ENCODE results near the gene HOXA1.

The HOXA1 gene

DNA sequence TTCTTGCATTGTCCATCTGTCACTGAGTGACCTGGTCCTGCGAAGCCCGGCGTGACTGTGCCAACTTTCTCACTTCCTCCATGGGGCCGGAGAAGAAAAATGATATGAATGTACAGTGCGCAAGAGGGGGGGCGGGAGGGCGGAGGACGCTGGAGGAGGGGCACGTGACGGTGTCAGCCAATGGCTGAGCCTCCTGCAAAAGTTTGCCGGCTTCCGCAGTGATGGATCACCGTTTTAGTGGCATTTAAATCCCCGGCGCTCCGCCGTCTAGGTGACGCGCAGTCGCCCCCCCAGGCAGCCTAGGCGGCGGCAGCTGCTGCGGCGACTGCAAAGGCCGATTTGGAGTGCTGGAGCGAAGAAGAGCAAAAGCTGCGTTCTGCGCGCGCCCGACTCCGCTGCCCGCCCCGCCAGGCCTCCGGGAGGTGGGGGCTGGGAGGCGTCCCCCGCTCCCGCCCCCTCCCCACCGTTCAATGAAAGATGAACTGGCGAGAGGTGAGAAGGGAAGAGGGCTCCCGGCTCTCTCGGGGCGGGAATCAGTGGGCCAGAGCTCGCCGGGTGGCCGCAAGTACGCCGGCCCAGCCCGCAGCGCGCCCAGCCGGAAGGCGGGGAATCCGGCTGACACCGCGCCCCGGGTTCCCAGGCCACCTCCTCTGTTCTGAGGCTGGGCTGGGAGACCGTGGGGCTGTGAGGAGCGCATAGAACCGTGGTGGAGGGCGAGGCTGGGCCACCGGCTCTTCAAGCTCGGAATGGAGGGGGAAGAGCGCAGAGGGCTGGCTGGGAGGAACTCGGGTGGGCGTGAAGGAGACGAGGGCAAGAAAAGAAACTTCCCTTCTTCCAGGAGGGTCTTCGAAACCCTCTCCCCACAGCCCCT is at the start of gene HOXA1:
HOXA1 (minus strand) TSS at position 104 of the 871 bp plus-strand sequence; CDS start at position 16, 88 bp downstream.
- H3K27ac ChIP-seq = peak within 1 kb of the TSS; percentile 95
- DNase-seq (ENCODE audit: low read depth, low spot score) = peak; percentile 74

DNA sequence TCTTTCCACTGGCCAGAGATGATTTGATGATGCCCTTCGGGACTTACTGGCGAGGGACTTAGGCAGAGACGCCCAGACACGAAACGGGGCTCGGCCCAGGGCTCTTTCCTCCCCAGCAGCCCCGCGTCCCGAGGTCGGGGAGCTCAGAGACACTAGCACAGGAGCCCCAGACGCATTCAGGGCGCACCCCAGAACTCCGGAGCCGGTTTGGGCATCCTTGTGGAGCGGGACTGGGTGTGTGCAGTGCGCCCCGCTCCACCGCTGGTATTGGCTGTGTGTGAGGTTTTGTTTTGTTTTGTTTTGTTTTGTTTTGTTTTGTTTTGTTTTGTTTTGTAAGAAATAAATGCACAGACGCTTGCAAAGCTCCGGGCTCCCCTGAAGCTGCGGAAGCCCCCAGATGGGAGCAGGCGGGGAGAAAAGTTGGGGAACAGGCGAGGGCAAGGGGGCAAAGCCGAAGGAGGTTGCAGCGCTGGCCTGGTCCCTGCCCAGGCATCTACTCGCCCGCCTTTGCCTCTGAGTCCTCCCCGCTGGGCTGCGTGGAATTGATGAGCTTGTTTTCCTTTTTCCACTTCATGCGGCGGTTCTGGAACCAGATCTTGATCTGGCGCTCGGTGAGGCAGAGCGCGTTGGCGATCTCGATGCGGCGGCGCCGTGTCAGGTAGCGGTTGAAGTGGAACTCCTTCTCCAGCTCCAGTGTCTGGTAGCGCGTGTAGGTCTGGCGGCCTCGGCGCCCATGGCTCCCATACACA is 49.5 kb upstream of the HOXA1 start:
- DNase-seq (ENCODE audit: low read depth, low spot score) = no peak

DNA sequence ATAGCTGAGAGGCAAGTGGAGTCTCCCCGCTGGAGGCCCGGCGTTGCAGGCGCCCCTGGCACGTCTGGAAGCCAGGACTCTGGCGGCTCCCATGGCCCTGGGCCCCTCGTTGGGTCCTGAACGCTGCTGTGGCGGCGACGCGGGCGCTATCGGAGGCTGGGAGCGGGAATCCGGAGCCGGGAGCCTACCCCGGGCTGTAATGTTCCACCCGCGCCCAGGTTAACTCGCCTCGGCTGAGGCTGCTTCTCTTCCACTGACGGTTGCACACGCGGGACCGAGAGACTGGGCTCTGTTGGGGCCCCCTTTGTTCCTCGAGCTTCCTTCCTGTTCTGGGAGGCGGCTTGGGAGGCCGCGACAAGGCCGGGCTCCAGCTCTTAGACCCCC is 49.0 kb upstream of the HOXA1 start:
- H3K27ac ChIP-seq = peak overlapping the region; percentile 33
- no peak for DNase-seq (ENCODE audit: low read depth, low spot score)

More for the DNA sequence above, 49.5 kb upstream of the HOXA1 start:
- H3K27ac ChIP-seq = peak overlapping the region; percentile 33

DNA sequence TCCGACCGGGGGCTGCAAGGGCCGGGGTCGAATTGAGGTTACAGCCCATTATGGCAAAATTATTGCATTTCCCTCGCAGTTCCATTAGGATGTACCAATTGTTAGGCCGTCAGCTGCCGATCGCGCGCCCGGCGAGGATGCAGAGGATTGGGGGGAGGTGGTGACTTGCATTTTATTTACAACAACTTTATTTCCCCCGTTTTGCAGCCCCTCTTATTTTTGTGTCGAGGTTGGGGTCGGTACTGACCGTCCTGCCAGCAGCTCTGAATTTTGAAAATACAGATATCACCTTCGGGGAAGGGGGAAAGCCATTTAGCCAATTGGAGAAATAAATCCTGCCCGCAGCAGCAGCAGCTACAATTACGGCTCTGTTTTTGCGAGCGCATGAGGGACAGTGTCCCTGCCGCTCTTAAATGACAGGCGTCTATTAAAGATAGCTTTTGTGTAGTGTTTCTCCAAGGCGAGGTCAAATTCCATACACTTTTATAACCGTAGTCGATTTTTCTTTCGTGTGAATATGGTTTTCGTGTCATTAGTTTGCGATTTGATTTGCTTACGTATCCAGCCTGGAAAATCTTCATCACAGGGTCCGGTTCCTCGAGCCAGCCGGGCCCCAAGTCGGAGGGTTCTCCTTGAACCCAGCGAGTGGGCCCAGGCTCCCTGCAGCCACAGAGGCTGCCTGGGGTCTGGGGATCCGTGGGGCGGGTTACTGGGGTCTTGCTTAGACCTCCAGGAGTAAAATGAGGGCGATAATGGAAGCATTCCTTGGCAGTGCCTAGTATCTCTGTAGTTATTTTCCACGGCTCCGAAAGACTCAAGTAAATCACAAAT is 48.4 kb upstream of the HOXA1 start:
- DNase-seq (ENCODE audit: low read depth, low spot score) = no peak
- H3K27ac ChIP-seq = peak overlapping the region; percentile 33

DNA sequence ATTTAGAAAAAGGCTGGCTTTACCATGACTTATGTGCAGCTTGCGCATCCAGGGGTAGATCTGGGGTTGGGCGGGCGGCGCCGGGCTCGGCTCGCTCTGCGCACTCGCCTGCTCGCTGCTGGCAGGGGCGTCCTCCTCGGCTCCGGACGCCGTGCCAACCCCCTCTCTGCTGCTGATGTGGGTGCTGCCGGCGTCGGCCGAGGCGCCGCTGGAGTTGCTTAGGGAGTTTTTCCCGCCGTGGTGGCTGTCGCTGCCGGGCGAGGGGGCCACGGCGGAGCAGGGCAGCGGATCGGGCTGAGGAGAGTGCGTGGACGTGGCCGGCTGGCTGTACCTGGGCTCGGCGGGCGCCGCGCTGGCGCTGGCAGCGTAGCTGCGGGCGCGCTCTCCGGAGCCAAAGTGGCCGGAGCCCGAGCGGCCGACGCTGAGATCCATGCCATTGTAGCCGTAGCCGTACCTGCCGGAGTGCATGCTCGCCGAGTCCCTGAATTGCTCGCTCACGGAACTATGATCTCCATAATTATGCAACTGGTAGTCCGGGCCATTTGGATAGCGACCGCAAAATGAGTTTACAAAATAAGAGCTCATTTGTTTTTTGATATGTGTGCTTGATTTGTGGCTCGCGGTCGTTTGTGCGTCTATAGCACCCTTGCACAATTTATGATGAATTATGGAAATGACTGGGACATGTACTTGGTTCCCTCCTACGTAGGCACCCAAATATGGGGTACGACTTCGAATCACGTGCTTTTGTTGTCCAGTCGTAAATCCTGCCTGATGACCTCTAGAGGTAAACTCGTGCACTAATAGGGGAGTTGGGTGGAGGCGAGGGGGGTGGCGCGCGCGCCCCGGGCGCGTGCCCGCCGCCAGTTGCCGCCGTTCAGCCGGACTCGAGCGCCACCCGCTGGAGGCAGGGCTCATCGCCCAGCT is 47.5 kb upstream of the HOXA1 start, which contains the start of gene HOXA5:
HOXA5 (minus strand) TSS at position 659 of the 927 bp plus-strand sequence; CDS start at position 585, 74 bp downstream.
- peak; percentile 88 for DNase-seq (ENCODE audit: low read depth, low spot score)
- peak within 1 kb of the TSS; percentile 69 for H3K27ac ChIP-seq

DNA sequence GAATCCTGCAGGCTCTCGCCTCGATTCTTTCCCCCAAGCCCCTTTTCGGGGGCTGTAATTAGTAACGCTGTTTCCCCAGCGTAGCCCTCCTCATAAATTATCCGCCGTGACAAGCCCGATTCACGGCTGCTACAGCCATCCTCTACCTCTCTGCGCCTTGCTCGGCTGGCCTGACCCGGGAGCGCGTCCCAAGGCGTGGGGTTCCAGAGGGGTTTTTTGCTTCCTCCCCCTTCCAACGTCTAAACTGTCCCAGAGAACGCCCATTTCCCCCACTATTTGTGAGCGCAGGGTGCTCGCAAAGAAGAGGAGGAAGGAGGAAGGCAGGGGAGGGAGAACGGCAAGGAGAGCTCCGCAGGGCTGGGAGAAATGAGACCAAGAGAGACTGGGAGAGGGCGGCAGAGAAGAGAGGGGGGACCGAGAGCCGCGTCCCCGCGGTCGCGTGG is 46.8 kb upstream of the HOXA1 start:
- H3K27ac ChIP-seq = peak overlapping the region; percentile 69
- no peak for DNase-seq (ENCODE audit: low read depth, low spot score)

DNA sequence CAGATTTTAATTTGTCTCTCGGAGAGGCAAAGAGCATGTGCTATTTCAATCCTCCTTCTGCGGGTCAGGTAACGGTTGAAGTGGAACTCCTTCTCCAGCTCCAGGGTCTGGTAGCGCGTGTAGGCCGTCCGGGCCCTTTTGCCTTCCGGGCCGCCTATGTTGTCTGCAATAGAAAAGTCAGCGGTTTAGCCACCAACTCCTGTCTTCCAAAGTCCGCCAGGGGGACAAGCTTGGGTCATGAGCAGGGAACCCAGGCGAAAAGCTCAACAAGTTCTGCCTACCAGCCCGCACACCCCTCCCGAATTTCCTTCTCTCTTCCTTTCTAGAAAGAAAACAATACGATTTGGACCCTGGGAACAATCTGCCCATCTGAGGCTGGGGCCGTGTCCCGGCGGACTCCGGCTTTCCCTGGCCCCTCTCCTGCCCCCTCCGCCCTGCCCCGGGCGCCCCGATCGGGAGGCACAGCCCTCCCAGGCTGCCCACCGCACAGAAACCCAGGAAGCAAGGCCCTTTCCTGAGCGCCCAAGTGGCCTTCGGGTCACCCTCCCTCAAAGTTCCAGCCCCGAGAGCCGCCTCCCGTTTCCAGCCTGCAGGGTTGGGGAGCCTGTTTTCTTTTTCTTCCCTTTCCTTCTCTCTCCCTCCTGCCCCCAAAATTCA is 46.3 kb upstream of the HOXA1 start:
- no peak for DNase-seq (ENCODE audit: low read depth, low spot score)
- peak overlapping the region; percentile 69 for H3K27ac ChIP-seq

DNA sequence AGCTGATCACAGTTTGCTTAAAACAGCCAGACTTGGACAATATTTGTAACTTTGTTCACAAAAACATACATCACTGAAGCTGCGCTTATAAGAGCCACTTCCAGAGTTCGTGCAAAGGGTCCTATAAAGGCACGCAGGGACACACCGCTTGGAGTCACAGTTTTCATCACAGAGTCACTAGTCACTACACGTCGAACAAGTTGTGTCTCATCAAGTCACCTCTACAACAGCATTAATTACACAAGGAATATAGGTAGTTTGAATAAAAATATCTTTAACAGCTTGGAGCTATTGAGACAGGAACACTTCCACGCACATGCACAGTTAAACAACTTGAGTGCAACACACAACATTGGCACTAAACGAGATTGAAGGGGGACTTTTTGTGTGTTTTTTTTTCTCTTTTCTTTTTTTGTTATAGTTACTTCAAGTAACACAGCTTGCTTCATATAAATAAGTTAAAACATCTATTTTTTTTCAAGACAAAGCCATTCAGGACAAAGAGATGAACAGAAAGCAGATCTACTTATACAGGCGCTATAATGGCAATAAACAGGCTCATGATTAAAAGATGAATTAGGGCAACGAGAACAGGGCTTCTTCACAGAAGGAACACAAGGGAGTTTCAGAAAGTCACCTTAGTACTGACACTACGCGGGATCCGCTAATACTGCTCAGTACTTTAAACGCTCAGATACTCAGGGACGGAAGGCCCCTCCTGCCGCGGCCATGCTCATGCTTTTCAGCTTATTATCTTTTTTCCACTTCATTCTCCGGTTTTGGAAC is 45.5 kb upstream of the HOXA1 start:
- H3K27ac ChIP-seq = peak overlapping the region; percentile 69

DNA sequence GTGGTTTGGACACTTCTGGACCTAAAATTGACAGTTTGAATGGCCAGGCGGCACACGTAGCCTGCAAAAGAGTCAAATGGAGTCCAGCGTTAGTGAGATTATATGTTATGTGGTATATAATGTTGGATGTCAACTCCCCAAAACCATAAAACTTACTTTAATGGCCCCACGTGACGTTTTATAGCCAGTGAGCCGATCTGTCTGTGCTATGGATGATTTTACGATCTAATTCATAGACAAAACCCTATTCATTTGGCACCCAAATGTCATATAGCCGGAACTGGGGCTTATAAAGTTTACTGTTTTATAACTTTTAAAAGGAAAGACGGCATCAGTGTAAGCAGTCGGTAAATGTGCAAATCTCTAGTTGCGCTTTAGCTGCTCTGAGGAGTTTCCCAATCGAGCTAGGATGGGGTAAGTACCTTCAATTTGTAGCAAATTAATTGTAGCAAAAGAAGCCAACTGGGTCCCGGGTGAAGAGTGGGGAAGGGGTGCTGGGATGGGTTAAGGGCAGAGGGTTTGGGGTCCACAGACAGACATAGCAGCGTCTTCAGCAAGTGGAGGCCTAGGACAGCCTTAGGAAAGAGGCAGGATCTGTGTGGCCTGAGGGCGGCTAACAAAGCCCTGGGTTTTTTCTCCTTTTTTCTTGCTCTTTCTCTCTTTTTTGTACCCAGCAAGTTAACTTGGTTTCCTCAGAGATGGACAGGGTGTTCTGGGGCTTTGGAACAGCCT is 44.5 kb upstream of the HOXA1 start:
- peak overlapping the region; percentile 59 for H3K27ac ChIP-seq
- no peak for DNase-seq (ENCODE audit: low read depth, low spot score)

More for the DNA sequence above, 45.5 kb upstream of the HOXA1 start:
- no peak for DNase-seq (ENCODE audit: low read depth, low spot score)

DNA sequence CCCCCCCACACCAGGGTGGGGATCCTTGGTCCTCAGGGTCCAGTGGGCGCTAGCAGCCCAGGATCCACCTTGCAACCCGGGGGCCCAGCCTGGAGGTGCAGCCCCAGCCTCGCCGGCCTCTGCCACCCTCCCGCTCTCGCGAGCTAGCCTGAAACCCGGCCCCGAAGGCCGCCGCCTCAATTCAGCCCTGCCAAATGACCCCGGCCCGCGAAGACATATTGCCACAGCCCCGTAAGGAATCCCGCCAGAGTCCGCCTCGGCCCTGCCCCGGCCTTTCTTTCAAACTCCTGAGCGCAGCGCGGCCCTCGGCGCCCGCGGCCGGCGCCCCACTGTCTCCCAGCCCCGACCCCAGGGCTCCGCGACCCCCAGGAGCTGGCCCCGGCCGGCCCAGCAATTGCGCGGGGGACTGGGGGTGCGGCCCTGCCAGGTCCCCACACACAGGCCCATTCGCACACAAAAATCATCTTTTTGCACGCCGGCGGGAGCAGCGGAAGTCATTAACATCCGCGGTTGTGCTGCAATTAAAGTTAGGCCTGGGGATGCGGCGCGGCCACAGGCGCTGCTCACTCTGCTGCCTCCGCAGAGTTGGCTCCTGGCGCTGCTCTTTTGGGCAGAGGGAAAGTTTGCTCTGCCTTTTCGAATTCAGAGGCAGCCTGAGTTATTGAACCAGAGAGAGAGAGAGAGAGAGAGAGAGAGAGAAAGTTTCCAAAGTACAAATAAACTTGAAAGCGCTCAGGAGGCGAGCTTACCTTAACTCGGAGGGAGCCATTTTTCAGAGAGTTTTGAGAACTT is 43.7 kb upstream of the HOXA1 start:
- H3K27ac ChIP-seq = peak overlapping the region; percentile 59
- no peak for DNase-seq (ENCODE audit: low read depth, low spot score)

DNA sequence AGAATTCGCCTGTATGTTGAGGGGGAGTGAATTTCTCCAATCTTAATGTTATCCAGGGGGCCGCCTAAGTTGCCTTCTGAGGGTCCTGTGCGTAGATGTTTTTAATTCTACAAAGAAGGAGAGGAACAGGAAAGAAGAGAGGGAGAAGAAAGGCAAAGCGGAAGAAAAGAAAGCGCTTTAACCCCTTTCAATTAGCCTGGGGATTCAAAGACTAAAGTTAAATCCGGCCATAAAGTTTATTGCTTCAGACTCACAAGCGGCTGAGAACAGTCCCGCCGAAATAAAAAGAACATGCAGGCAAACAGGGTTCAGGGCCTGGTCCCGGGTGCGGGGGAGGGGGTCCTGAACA is 43.2 kb upstream of the HOXA1 start:
- no peak for DNase-seq (ENCODE audit: low read depth, low spot score)
- peak overlapping the region; percentile 59 for H3K27ac ChIP-seq

DNA sequence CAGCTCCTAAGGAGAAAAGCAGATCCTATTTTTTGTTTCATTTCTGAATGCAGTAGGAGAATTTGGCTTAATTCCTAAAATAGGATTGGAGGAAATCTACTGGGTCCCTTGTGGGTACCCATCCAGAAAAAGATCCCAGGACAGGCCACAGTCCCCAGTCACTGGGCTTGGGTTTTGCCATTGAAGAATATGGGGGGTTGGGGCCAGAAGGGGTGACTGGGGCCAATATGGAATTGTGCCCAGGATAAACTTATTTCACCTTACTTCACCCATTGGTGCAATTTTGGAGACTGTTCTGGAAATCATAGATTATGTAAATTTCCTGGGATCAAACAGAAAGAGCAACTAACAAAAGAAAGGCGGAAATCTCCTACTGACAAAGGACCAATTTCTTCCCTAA is 42.7 kb upstream of the HOXA1 start:
- peak overlapping the region; percentile 59 for H3K27ac ChIP-seq
- DNase-seq (ENCODE audit: low read depth, low spot score) = no peak

DNA sequence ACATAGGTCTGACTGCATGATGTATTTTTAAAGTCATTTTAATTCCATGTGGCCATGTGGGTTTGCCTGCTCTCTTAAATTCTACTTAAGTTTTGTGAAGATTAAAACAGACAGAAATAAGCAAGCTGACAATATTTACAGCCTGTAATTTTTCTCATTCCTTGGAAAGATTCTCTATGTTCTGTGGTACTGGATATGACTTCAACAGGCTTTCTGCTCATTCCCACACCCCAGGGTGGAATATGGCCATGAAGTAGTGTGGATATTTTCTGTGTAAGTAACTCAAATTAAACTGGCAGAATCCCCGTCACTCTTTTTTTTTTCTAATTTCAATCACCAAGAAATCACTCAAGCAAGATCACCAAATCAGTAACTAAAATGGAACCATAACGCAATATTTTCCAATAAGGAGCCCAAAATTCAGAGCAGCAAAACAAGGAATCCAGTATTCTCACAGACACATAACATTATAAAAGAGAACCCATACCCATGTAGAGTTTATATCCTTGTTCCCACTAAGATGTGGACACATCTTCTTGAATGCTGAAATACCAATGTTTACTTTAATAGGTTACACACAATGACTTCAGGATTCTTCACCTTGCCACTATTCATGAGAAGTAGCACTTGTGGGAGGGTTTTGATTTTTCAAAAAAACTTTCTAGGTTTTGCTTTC is 42.0 kb upstream of the HOXA1 start:
- peak overlapping the region; percentile 59 for H3K27ac ChIP-seq
- no peak for DNase-seq (ENCODE audit: low read depth, low spot score)

DNA sequence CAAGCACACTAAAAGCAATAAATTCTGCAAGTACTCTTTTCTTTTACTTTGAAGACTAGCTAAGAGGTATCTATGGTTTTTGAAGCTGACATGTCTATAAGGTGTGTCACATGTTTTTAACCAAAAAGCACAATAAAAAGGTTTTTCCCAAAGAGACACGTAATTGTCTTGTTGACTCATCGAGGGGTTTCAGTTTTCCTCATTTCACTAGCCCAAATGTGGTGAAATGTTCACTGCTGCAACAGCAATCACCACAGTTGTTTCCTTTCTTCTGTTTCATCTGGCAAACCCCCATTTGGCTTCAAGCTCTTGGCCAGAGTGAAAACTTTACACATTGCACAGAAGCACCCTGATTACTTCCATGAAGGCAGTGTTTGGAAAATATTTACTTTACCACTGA is 38.6 kb upstream of the HOXA1 start:
- peak overlapping the region; percentile 33 for H3K27ac ChIP-seq
- no peak for DNase-seq (ENCODE audit: low read depth, low spot score)

DNA sequence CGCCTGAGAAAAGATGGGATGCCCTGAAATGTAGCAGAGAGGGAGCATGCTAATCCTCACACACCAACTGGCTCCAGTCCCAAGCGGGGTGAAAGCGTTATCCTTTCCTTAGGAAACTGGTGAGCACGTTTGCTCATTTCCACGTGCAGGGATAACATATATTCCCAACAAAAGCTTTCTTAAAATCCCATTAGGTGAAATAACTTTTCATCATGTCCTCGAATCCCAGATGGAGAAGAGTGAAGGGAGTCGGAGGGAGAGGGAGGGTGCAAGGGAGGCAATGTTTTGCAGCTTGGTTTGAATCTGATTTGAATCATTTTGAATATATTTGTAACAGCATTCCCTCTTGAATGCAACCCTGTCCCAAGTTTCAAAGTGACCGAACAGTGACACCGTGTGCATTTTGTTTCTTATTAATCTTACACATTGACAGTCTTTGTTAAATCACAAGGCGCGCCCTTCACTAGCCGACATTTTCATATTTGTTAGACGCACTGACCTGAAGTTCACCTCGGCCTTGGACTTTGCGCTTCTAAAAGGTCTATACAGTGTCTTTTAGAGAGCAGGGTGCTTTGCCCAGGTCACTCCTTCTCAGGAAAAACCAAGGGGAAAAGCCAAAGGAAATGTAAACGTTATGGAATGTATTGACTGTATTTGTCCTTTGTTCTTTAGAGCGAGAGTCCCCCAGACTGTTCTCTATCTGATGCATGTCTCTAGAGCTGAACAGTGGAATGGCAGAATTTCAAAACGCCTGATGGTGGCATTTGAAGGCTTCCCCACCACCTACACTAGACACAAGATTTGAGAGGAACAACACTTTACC is 37.8 kb upstream of the HOXA1 start:
- DNase-seq (ENCODE audit: low read depth, low spot score) = no peak
- peak overlapping the region; percentile 33 for H3K27ac ChIP-seq
